Astrocyte of the hippocampus (primary cell): Measurements from ENCODE around the gene IRX3.

Source experiments
- DNase-seq: peaks from one replicate; pipeline ENCODE4 v3.0.0; 2011; ENCODE audit warnings: low read depth, low spot score

The IRX3 gene

GRCh38 chr16:54286366-54287130 is at the start of gene IRX3:
TSS of gene IRX3 (minus strand) at chr16:54286787. CDS start at chr16:54286050, 737 bp downstream.
- DNase-seq: peak; percentile 94

- no peak for DNase-seq
Observed at GRCh38 chr16:54335230-54335629, 48.6 kb upstream of the IRX3 start.

GRCh38 chr16:54334208-54334607 is 47.6 kb upstream of the IRX3 start:
- DNase-seq: no peak

GRCh38 chr16:54331241-54332002 is 44.8 kb upstream of the IRX3 start:
- DNase-seq: no peak

GRCh38 chr16:54327609-54328008 is 41.0 kb upstream of the IRX3 start:
- DNase-seq: no peak

GRCh38 chr16:54326266-54326662 is 39.7 kb upstream of the IRX3 start:
- DNase-seq: peak; percentile 20

GRCh38 chr16:54325616-54326265 is 39.2 kb upstream of the IRX3 start:
- DNase-seq: no peak

- no peak for DNase-seq
Observed at GRCh38 chr16:54324716-54325115, 38.1 kb upstream of the IRX3 start.

- no peak for DNase-seq
Observed at GRCh38 chr16:54320697-54321340, 34.2 kb upstream of the IRX3 start.

- DNase-seq: peak; percentile 10
Observed at GRCh38 chr16:54318941-54319340, 32.4 kb upstream of the IRX3 start.

- no peak for DNase-seq
Observed at GRCh38 chr16:54317101-54317611, 30.6 kb upstream of the IRX3 start.

- DNase-seq: no peak
Observed at GRCh38 chr16:54316095-54316889, 29.7 kb upstream of the IRX3 start.

- no peak for DNase-seq
Observed at GRCh38 chr16:54313789-54314188, 27.2 kb upstream of the IRX3 start.

- no peak for DNase-seq
Observed at GRCh38 chr16:54312502-54312991, 26.0 kb upstream of the IRX3 start.

- no peak for DNase-seq
Observed at GRCh38 chr16:54309341-54309740, 22.8 kb upstream of the IRX3 start.

GRCh38 chr16:54305080-54305479 is 18.5 kb upstream of the IRX3 start:
- no peak for DNase-seq

GRCh38 chr16:54303613-54304012 is 17.0 kb upstream of the IRX3 start:
- no peak for DNase-seq

GRCh38 chr16:54297154-54297553 is 10.6 kb upstream of the IRX3 start:
- no peak for DNase-seq

GRCh38 chr16:54296543-54296942 is 10.0 kb upstream of the IRX3 start:
- no peak for DNase-seq

GRCh38 chr16:54291656-54292487 is 5.3 kb upstream of the IRX3 start:
- peak; percentile 19 for DNase-seq
